ENCODE data around the gene ITPKB.
A peak's percentile ranks its signal among the peaks of the same experiment; 100 is the strongest.
"Not testable (repeated sequence)": the region's sequence is repeated elsewhere in the genome, so short reads cannot be mapped to it uniquely, and the experiment has no call there.

The ITPKB gene

DNA sequence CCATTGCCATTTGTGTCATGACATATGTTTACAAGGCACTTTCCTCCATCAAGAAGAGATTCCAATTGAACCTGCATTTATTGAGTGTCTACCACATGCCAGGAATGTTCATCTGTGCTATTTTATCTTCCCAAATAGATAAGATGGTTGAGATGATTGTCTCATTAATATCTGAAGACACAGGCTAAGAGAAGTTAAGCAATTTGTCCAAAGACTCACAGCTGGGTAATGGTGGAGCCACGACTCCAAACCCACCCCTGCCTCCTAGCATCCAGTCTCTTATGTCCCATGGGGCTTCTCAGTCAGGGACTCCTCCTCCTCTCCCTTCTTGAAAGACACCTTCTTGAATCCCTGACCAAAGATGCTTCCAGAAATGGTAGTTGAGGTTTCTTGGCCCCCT, 122.4 kb downstream of the ITPKB start:
- no peak for DNase-seq

DNA sequence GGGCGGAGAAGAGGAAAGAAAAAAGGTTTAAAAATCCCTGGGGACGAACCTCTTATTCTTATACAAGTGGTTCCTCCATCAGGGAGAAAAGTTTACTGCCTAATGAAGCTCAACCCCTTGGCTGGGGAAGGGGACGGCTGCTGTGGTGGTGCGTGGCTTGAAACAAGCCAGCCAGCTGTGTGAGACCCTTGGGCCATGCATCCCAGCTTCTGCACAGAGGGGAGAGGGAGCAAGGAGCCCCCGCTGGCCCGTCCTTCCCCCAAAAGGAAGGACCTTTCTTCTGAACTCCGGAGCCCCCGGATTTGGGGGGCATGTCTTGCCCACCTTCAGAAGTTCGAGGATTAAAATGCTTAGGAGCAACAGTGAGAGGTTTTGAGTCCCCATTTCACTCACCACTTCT, 123.2 kb downstream of the ITPKB start:
- no peak for DNase-seq

DNA sequence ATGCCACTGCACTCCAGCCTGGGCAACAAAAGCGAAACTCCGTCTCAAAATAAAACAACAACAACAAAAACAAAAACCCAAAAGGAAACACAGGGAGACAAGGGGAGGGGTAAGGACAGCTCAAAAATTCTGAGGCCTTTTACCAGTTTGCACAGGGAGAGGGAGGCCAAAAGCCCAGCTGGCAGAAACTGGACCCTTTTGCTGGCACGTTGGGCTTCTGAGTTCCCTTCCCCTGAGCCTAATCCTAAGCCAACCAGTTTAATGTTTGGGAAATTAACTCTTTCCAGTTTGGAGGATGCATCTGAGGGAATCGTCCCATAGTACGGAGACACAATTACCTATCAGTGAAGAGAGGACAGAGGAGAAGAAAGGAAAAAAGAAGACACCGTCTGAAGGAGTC, 127.1 kb downstream of the ITPKB start:
- not testable (repeated sequence) for DNase-seq

DNA sequence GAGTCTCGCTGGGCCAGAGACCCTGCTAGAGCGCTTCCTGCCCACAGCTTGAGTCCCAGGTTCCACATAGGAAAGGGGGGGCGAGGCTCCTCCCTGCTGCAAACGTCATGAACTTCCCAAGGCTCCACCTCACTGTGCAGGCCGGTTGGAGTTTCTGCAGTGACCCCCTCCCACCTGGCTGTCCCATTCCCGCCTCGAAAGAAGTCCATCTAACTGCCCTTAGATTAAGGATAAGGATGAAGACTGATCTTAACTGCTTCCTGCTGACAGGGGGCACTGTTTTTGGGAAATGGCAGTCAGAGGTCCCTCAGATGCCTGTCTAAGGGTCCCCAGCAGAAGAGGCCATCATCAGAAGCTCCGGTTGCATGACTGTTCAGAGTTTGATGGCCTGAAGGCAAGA, 127.8 kb downstream of the ITPKB start:
- DNase-seq, result no peak

DNA sequence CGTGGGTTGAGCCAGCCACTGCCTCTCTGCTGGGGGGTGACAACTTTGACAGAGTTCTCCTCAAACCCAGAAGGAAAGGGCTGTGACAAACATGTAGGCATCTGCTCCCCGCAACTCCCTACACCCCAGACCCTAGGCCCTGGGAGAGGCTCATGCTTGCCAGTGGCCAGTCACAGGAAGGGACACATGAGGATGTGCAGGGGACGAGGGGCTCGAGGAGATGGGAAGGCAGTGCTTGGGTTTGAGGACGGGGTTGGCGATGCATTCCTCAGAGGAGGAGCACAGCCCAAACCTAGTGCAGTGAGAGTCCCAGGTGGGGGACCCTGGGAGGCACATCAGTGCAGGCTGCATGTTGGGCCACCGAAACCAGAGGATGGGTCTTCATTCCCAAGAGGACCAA, 128.4 kb downstream of the ITPKB start:
- no peak for DNase-seq

DNA sequence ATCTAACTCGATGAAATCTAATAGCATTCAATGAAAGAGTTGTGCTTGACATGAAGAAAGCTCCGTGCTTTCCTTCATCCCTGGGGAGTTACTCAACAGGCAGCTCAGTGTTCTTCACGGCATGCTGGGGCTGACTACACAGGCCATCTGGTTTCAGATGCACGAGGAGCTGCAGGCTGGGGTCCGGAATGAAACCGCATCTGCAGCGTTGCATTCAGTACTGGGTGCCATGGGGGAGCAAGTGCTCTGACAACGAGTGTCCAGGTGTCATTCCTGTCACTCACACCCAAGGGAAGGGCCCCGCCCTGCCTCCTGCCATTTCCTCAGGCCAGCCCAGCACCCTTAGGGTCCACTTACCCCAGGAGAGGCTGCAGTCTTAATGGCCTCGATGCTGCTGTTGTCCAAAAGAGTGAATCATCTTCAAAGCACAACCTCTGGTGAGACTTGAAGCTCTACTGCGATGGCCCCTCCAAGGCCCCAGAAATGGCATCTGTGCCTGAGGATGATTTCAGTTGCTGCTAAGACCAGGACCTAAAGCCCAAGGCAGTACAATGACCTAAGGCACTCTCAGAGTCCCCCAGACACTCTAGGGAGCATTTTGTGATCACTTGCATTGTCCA, 129.1 kb downstream of the ITPKB start:
- DNase-seq, result no peak

DNA sequence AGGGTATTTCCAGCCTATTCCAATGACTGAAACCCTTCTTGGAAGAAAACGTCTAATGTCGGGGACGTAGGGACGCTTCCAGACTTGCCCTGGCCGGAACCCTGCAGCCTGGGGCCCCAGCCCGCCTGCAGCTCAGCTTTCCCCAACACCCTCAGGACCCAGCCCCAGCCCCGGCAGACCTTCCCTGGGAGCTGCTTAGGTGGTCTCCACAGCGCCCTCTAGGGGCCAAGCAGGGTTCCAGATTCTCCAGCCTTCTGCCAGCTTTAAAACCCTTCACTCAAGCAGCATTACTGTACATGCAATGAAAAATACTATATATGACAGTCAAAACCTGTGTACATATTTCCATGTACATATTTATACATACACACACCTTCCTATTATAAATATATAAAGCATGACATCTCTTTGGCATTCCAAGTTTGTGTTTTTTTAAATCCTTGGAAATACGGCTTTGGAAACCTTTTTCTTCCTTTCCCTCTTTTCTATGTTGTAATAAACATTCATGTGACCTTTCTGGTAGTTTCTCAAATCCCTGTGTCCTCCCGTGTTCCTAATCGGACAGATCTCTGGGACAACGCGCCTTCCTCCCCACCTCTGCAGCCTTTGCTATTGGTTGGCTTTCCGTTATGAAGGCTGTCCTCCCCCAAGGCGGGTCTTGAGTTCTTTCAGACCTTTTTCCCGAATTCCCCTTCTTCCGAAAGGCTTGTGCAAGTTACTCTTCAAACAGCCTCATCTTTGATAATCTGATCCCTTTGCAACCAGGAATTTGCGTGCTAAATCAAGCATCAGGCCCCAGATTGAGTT, 130.2 kb downstream of the ITPKB start:
- peak; percentile 10 for DNase-seq

DNA sequence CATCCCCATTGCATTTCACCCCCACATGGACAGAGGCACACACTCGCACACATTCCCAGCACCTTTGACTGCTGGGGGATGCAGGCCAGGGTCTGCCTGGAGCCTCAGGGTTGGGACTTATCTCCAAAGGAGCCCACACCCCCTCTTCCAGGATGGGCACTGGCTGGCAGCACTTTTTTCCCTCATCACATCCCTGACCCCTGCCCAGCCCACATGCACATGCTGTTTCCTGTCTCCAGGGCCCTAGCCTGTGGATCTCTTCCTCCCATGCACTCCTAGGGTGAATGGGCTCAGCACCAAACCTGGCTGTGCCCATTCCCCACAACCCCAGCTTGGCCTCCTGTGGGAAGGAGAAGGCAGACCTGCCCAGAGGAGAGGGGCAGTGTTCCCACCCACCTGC, 131.3 kb downstream of the ITPKB start:
- DNase-seq, result no peak

DNA sequence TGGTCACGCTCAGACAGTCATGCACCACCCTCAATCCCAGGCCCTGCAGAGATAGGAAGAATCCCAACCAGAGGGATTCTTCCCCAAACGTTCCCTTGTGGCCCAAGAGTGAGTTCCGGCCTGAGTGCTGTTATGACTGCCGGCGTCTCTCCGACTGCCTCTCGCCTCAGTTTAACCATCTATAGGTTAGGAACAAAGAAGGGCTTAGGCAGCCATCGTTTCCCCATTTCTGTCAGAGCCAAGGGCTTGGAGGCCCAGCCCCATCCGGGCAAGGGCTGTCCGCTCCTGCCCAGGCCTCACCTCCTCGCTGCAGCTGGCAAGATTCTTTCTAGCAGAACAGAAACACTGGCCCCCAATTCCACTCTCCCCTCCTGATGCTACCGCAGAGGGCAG, 131.8 kb downstream of the ITPKB start:
- no peak for DNase-seq

DNA sequence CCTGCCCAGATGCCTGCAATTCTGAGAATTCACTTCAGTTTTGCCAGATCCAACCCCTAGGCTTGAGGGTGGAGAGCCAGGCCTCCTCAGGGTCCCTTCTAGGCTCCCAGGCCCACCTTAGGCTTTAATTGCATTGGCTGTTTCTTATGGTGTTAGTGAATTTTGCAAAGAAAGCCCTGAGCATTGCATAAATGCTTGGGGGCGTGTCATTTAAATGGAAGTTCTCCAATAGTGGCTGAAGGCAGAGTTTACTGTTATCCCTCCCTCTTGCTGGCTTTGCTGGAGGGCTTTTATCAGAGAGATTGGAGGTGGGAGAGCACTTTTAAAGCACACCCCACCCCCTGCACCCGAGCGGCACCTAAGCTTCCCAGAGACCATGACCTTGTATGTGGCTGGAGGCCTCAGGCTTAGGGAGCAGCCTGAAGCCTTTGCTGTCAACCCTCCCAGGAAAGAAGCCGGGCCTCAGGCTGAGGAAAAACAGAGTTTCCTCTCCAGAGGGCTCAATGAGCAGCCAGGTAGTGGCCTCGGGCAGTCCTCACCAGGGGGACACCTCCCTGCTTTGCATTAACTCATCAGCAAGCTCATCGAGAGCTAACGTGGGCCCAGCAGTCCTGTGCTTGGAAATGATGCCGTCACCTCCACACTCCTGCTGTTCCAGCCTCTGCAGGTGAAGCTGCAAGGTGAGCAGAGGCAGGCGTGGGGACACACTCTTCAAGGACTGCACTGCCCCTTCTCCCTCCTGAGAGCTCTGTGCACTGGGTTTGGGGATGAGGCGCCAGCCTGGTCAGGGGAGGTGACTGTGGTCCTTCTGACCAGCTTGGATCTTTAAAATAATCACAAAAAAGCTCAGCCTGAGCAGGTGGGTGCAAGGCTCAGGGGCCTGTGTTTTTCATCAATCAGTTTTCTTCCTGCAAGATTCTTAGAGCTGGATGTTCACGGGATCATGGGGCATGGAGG, 132.5 kb downstream of the ITPKB start:
- no peak for DNase-seq

DNA sequence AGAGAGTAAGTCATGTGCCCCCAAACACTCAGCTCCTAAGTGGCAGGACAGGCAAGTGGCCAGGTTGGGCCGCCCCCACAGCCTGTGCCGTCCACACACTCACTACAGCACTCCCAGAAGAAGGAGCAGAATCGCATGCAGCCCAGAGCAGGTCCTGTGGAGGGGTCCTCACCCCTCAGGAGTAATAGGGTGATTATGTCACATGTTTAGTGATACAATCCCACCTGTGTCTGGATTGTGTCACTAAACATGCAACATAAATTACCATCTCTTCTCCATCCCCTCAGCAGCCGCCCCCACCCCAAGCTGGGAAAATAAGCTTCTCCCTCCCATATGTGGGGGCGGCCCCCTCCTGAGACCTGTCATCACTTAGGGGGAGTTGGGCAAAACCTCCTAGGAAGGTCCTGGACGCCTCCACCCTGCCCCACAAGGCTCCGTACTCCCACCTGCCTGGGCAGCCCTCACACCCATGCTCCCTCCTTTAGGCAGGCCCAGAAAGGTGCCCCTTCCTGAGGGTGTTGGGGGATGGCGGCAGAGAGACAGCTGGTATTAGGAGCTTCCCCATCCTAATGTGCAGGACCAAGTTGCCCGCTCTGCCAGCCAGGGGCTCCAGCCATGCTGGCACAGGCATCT, 133.6 kb downstream of the ITPKB start:
- no peak for DNase-seq

DNA sequence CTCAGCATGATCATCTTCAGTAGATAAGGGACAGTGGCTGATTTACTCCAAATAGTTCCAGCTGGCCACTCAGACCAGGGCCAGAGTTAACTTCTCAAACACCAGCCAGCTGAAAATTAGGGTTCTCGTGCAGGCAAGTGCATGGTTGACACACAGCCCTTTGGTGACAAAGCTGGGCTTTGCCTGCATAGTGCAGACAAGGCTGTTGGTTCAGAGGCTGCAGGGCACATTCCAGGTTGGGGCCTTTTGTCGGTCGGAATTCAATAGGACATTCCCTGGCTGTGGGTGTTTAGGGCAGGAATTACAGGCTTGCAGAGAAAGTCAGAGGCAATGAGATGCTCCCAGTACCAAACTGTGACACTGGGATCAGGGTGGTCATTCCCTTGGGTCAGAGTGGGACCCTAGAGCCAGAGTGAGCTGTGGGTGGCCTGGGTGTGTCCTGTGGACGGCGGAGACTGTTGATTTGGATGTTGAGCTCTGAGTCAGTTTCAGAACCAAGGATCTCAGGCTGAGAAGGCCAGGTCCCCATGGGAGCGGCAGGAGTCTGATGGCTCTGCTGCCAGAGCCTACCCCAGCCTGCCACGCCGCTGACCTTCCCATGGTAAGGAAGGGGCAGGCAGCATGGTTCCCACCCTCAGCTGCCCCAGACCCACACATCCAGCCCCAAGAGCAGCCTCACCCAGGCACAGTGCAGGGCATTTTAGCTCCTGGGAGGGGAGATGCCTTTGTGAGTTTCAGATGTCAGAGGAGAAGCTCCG, 134.3 kb downstream of the ITPKB start:
- no peak for DNase-seq

DNA sequence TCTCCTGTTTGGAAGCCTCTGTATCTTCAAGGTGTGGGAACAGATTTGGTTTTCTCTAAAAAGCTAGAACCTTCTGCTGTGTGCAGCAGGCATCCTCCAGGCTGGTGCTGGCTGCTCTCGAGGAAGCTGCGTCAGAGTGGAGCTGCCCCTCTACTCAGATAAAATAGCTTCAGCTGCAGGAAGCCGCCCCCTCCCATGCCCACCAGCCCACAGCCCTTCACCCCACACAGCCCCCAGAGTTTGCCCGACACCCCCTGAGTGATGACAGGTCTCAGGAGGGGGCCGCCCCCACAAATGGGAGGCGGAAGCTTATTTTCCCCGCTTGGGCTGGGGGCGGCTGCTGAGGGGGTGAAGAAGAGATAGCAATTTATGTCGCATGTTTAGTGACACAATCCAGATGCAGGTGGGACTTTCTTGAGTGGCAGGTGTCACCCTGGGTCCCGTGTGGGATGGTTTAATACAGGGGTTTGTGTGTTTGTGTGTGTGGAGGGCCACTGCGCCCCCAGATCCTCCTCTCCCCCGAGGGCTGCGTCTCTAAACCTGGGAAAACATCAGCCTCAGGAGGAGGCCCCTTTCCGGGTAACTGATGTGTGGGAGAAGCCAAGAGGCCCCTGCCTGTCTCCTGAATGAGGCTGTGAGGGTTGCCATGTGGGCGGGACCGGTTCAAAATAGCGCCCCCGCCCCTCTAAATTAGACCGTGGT, 135.1 kb downstream of the ITPKB start:
- no peak for DNase-seq

DNA sequence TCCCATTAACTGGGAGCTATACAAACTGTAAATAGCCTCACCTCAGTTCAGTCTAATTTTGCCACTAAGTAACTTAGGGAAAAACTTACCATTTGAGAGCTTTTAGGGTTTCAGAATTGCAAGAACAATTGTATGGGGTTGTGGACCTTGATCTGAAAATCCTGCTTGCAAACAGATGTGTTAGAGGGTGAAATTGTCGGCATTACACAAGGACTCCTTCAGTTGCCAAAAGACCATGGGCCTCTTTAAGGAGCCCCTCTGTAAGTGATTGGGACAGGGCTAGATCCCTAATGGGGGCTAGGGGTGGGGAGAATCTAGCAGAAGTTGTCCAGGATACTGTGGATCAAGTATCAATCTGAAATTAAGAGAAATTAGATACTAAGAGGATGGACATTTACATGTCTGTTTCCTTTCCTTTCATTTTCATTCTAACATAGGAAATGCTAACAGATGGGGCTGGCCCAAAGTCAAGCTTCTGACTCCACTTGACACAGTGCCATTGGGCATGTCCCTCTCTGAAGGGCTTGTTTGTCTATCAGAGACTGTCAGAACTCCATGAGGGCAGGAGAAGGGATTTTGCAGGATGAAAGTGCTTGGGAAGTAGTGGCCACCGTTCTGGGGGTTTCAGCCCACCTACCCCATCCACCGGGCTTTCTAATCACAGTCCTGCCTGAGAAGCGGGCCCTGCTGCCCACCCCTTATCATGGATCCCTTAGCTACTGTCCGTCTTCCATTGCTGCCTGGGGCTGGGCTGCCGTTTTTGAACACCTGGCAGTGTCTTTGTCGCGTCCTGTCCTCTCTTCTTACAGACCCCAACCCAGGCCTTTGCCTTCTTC, 135.8 kb downstream of the ITPKB start:
- no peak for DNase-seq

DNA sequence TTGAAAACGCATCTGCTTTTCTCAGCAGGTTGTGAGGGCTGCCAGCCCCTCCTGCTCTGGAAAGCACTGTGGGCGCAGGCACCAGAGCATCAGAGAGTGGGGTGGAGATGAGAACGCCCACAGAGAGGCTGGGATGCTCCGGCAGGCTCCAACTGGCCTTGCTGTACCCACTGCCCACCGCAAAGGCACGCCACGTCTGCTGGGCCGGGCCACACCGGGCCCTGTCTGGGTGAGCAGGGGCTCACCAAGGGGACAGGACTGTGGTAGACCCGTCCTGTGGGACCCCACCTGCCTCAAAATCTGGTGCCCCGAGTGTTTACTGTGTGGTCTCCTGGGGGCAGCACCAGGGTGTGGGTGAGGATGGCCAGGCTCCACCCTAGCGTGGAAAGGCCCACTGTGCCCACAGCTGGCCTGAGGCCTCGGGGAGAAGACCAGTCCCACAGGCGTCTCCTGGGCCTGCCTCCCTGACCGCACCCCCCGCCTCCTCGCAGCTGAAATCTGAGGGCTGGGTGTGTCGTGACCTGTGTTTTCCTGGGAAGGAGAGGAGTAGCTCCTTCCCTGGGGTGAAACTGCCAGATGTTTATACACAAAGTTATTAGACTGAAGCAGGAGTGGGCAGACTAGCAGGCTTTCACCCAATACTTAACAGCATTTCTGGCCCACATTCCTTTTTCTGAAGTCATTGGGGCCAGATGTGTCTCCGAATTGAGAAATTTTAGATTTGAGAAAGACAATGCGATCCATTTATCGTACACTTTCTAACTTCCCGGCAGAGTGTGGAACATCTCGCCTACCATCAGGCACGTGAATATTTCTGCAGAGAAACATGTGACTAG, 136.7 kb downstream of the ITPKB start:
- DNase-seq, result no peak

DNA sequence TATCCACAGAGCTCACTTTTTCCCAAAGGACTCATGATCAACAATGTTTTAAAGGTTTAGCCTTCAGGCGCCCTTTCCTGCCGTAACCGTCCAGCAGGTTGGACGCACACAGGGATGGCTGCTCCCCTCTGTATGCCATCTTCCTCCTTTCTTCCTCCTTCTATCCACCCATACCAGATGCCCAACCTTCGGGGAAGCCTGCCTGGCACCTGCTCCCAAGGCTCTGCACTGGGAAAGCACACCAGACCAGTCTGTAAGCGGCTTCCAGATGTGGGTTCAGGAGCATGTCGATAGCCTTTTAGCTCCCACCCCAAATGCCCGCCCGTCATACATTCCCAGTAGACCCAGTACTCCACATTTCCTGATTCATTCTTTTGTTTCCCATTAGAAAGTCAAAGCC, 137.6 kb downstream of the ITPKB start:
- DNase-seq, result no peak

DNA sequence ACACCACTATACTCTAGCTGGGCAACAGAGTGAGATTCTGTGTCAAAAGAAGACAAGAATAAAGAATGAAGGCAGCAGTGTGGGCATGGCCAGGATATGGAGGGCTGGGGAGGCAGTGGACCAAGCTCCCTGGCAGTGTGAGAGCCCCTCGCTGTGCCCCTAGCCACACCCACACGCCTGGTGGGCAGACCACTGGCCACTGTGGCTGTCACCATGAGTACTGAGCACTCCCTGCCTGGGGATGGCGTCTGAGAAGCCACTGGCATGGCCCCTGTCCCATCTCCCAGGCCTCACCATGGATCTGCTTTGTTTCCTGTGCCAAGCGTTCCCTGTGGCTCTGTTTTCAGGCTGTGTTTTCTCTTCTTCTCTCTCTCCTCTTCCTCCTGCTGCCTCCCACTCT, 138.8 kb downstream of the ITPKB start:
- no peak for DNase-seq

DNA sequence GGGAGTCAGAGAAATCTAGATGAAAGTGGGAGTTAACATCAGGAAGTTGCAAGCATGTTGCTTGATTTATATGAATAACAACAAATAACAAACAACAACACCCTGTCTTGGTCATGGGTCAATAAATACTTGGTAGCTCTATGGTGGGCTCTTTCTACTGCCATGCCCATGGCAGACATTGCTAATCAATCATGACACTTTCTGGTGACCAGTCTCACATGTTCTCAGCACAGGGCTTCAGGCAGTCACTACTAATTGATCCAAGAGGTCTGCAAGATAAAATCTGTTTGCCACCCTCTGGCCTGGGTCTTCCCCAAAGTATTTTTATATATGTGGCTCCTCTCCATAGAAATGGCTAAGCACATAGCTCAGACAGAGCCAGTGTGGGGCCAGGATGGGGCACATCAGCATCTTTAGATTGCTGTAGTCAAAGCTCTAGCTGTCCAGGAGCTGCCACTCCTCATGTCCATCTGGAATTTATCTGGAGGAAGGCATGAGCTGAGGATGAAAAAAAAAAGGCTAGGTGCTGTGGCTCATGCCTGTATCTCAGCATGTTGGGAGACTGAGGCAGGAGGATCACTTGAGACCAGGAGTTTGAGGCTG, 139.3 kb downstream of the ITPKB start:
- no peak for DNase-seq

DNA sequence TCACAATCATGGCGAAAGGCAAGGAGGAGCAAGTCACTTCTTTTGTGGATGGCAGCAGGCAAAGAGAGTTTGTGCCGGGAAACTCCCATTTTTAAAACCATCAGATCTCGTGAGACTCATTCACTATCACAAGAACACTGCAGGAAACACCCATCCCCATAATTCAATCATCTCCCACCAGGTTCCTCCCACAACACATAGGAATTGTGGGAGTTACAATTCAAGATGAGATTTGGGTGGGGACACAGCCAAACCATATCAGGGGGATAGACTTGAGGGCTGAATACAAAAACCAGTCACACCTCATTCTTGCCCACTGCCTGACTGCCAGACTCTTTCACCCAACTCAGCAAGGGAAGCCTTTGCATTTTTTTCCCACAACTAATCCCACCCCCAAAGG, 140.1 kb downstream of the ITPKB start:
- DNase-seq, result not testable (repeated sequence)

Measured in kidney glomerular epithelial cell (primary cell).